Parathyroid adenoma (tissue), 2 donors: ENCODE results near the gene ZIM2.
A peak's percentile ranks its signal among the peaks of the same experiment; 100 is the strongest.

Experiments used
- H2AFZ ChIP-seq: fragments of 300-600 bp; sonication (generic); one replicate; pipeline ENCODE4 v1.7.0; 2017; ENCODE audit warnings: antibody characterized with exemption, mild to moderate bottlenecking
- H3K27ac ChIP-seq: fragments of 300-600 bp; sonication (generic); one replicate; pipeline ENCODE4 v1.7.0; 2017
- H3K27me3 ChIP-seq: fragments of 300-600 bp; sonication (generic); one replicate; pipeline ENCODE4 v1.7.0; 2017; ENCODE audit warnings: low read length; ENCODE audit not compliant: control insufficient read depth, insufficient read depth
- H3K36me3 ChIP-seq: fragments of 300-600 bp; sonication (generic); one replicate; pipeline ENCODE4 v1.7.0; 2017; ENCODE audit warnings: low read length; ENCODE audit not compliant: control insufficient read depth, insufficient read depth
- H3K4me1 ChIP-seq: fragments of 300-600 bp; sonication (generic); one replicate; pipeline ENCODE4 v1.7.0; 2017; ENCODE audit warnings: control low read depth
- H3K4me2 ChIP-seq: fragments of 300-600 bp; sonication (generic); one replicate; pipeline ENCODE4 v1.7.0; 2017; ENCODE audit warnings: low read length
- H3K4me3 ChIP-seq: fragments of 300-600 bp; sonication (generic); one replicate; pipeline ENCODE4 v1.7.0; 2017; ENCODE audit warnings: low read depth, low read length
- H3K79me2 ChIP-seq: fragments of 300-600 bp; sonication (generic); one replicate; pipeline ENCODE4 v1.7.0; 2017; ENCODE audit warnings: control low read depth
- H3K9ac ChIP-seq: fragments of 300-600 bp; sonication (generic); one replicate; pipeline ENCODE4 v1.7.0; 2017; ENCODE audit warnings: mild to moderate bottlenecking
- H3K9me3 ChIP-seq: fragments of 300-600 bp; sonication (generic); one replicate; pipeline ENCODE4 v1.7.0; 2017; ENCODE audit warnings: low read length; ENCODE audit not compliant: control insufficient read depth
- TF ChIP-seq, protein P1 (sequence below): fragments of 300-600 bp; sonication (generic); IDR thresholded peaks from one replicate; pipeline ENCODE4 v1.7.0; 2017; ENCODE audit warnings: antibody characterized with exemption, mild to moderate bottlenecking
- donor health status: primary hyperparathyroidism.

ZIM2 gene

DNA sequence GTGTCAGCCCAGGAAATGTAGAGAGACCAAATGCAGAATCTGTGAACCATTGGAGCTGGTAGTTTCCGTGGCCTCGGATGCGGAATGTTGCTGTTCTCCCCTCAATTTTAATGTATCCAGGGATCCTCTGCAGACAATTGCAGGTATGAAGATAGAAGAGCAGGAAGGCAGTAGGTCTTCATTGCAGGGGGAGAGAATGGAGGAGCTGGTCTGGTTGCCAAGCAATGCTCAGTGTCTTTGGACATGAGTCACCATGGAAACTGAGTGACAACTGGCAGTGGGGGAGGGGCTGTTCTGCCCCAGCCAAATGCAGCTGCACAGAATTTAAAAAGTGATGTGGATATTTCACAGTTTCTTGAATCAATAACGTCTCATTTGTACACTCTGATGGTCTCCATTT is 112.8 kb downstream of the ZIM2 start:
- no peaks in the 10 kb centered on the region for H3K9me3 ChIP-seq
- no peaks in the 10 kb centered on the region for H3K27me3 ChIP-seq
- H3K9ac ChIP-seq = no peak overlapping the region
- no peaks in the 10 kb centered on the region for H3K36me3 ChIP-seq
- H3K4me3 ChIP-seq = no peak overlapping the region
- H2AFZ ChIP-seq = no peak overlapping the region
- H3K27ac ChIP-seq = no peak overlapping the region
- no peaks in the 10 kb centered on the region for H3K79me2 ChIP-seq
- no peaks in the 10 kb centered on the region for H3K4me1 ChIP-seq
- TF ChIP-seq, protein P1, sequence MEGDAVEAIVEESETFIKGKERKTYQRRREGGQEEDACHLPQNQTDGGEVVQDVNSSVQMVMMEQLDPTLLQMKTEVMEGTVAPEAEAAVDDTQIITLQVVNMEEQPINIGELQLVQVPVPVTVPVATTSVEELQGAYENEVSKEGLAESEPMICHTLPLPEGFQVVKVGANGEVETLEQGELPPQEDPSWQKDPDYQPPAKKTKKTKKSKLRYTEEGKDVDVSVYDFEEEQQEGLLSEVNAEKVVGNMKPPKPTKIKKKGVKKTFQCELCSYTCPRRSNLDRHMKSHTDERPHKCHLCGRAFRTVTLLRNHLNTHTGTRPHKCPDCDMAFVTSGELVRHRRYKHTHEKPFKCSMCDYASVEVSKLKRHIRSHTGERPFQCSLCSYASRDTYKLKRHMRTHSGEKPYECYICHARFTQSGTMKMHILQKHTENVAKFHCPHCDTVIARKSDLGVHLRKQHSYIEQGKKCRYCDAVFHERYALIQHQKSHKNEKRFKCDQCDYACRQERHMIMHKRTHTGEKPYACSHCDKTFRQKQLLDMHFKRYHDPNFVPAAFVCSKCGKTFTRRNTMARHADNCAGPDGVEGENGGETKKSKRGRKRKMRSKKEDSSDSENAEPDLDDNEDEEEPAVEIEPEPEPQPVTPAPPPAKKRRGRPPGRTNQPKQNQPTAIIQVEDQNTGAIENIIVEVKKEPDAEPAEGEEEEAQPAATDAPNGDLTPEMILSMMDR = no peak
- H3K4me2 ChIP-seq = no peak overlapping the region

DNA sequence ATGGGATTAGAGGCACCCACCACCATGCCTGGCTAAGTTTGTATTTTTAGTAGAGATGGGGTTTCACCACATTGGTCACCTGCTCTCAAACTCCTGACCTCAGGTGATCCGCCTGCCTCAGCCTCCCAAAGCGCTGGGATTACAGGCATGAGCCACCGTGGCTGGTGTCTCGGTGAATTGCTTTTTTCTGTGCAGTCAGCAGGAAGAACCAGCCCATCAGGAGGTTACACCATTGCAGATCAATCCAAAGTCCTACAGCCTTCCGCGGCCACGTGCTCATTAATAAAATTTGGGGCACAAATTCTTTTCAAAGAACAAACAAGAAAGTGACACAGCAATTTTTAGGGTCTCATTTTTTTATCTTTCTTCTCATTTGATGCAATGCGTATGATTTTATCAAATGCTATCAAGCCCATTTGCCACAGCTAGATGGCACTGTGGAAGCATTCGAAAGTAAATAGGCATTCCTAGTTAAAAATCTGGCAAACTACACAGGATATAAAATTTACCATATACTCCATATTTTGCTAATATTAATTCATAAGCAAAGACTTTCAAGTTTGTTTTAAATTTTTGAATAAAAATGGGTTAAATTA is 114.6 kb downstream of the ZIM2 start:
- no peaks in the 10 kb centered on the region for H3K27me3 ChIP-seq
- H3K27ac ChIP-seq = no peak overlapping the region
- H3K9me3 ChIP-seq = no peaks in the 10 kb centered on the region
- H3K4me3 ChIP-seq = no peak overlapping the region
- no peaks in the 10 kb centered on the region for H3K79me2 ChIP-seq
- TF ChIP-seq, protein P1 = peak; percentile 41
- no peak overlapping the region for H3K9ac ChIP-seq
- peak overlapping the region; percentile 25 for H2AFZ ChIP-seq
- no peaks in the 10 kb centered on the region for H3K36me3 ChIP-seq
- H3K4me2 ChIP-seq = no peak overlapping the region
- H3K4me1 ChIP-seq = no peaks in the 10 kb centered on the region
